Hepatocyte (in vitro differentiated cells): ENCODE measurements around the gene PLSCR4. TPM values are rescaled to one million over a fixed set of nuclear protein-coding genes. Genes with fewer than 3 reads are reported as not detected.

Source experiments
- DNase-seq: peaks from one replicate; pipeline ENCODE4 v3.0.0-alpha.2; 2016; ENCODE audit warnings: low spot score
- H2AFZ ChIP-seq: fragments of 200-600 bp; sonication (generic); 2 replicates; pipeline ENCODE4 v1.6.0; 2016; ENCODE audit warnings: antibody characterized with exemption, mild to moderate bottlenecking
- H3K27ac ChIP-seq: fragments of 200-600 bp; sonication (generic); 2 replicates; pipeline ENCODE4 v1.5.1; 2016; ENCODE audit warnings: mild to moderate bottlenecking
- H3K27me3 ChIP-seq: fragments of 200-600 bp; sonication (generic); 2 replicates; pipeline ENCODE4 v1.6.1; 2016
- H3K36me3 ChIP-seq: fragments of 200-600 bp; sonication (generic); replicated peaks from 2 replicates; pipeline ENCODE4 v1.5.1; 2016; ENCODE audit warnings: low read depth; ENCODE audit not compliant: insufficient read depth
- H3K4me1 ChIP-seq: fragments of 200-600 bp; sonication (generic); 2 replicates; pipeline ENCODE4 v1.5.1; 2016; ENCODE audit warnings: mild to moderate bottlenecking, moderate library complexity; ENCODE audit not compliant: insufficient read depth
- H3K4me2 ChIP-seq: fragments of 200-600 bp; sonication (generic); 2 replicates; pipeline ENCODE4 v1.6.0; 2016
- H3K4me3 ChIP-seq: fragments of 200-600 bp; sonication (generic); 2 replicates; pipeline ENCODE4 v1.5.1; 2016; ENCODE audit warnings: mild to moderate bottlenecking
- H3K79me2 ChIP-seq: fragments of 200-600 bp; sonication (generic); 2 replicates; pipeline ENCODE4 v1.6.0; 2017; ENCODE audit warnings: mild to moderate bottlenecking
- H3K9me2 ChIP-seq: fragments of 200-600 bp; sonication (generic); replicated peaks from 2 replicates; pipeline ENCODE4 v1.6.0; 2017; ENCODE audit warnings: mild to moderate bottlenecking; ENCODE audit not compliant: insufficient read depth
- H3K9me3 ChIP-seq: fragments of 200-600 bp; sonication (generic); 2 replicates; pipeline ENCODE4 v1.5.1; 2016; ENCODE audit warnings: low read depth, mild to moderate bottlenecking
- H4K20me1 ChIP-seq: fragments of 200-600 bp; sonication (generic); 2 replicates; pipeline ENCODE4 v1.6.0; 2016; ENCODE audit warnings: mild to moderate bottlenecking; ENCODE audit not compliant: insufficient read depth, poor library complexity, severe bottlenecking
- EZH2 ChIP-seq: fragments of 200-600 bp; sonication (generic); IDR thresholded peaks from 2 replicates; pipeline ENCODE4 v1.6.1; 2016; ENCODE audit warnings: antibody characterized with exemption, mild to moderate bottlenecking, borderline replicate concordance
- EZH2phosphoT487 ChIP-seq: fragments of 200-600 bp; sonication (generic); IDR thresholded peaks from one replicate; pipeline ENCODE4 v1.6.1; 2018; ENCODE audit warnings: antibody characterized with exemption, mild to moderate bottlenecking, low read depth, moderate library complexity; ENCODE audit not compliant: unreplicated experiment, severe bottlenecking
- whole genome bisulfite sequencing: methylation state at CpG from one replicate; pipeline ENCODE4 v1.1.6; 2016; ENCODE audit warnings: low lambda C conversion rate; ENCODE audit errors: missing lambda C conversion rate; 5-methylcytosine and 5-hydroxymethylcytosine counted together
- polyA plus RNA-seq: library from polyadenylated mRNA; unstranded; fragments of >200 nt; fragmentation: Nextera tagmentation; extraction: Ambion mirVana; gene quantifications from 2 replicates; pipeline ENCODE4 v1.2.1, GENCODE V29; 2016
- total RNA-seq: library from RNA; depleted of rRNA; stranded (reverse); fragments of >200 nt; gene quantifications from 2 replicates; pipeline ENCODE4 v1.2.3, GENCODE V29; 2014
- TF ChIP-seq, protein P1 (sequence below): fragments of 200-600 bp; sonication (generic); IDR thresholded peaks from 2 replicates; pipeline ENCODE4 v1.5.1; 2016; ENCODE audit warnings: antibody characterized with exemption, mild to moderate bottlenecking; ENCODE audit not compliant: poor library complexity

The PLSCR4 gene
- total and polyA plus RNA-seq, 2 experiments from 2014 or later = 11.3 to 23.3 TPM

GRCh38 chr3:146154995-146155394 is 95.9 kb downstream of the PLSCR4 start:
- no peak overlapping the region for H3K4me3 ChIP-seq
- no peaks in the 10 kb centered on the region for H3K36me3 ChIP-seq
- H3K4me1 ChIP-seq = peaks cover 19% of the 10 kb centered on the region
- H3K4me2 ChIP-seq = peak overlapping the region; percentile 80
- H4K20me1 ChIP-seq = no peaks in the 10 kb centered on the region
- no peaks in the 10 kb centered on the region for H3K27me3 ChIP-seq
- H2AFZ ChIP-seq = no peak overlapping the region
- no peak for TF ChIP-seq EZH2phosphoT487
- TF ChIP-seq, protein P1, sequence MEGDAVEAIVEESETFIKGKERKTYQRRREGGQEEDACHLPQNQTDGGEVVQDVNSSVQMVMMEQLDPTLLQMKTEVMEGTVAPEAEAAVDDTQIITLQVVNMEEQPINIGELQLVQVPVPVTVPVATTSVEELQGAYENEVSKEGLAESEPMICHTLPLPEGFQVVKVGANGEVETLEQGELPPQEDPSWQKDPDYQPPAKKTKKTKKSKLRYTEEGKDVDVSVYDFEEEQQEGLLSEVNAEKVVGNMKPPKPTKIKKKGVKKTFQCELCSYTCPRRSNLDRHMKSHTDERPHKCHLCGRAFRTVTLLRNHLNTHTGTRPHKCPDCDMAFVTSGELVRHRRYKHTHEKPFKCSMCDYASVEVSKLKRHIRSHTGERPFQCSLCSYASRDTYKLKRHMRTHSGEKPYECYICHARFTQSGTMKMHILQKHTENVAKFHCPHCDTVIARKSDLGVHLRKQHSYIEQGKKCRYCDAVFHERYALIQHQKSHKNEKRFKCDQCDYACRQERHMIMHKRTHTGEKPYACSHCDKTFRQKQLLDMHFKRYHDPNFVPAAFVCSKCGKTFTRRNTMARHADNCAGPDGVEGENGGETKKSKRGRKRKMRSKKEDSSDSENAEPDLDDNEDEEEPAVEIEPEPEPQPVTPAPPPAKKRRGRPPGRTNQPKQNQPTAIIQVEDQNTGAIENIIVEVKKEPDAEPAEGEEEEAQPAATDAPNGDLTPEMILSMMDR = no peak
- no peak for TF ChIP-seq EZH2
- 26% methylated on average over 2 of the region's 2 CpGs for WGBS
- H3K79me2 ChIP-seq = peaks cover 98% of the 10 kb centered on the region
- no peaks in the 10 kb centered on the region for H3K9me2 ChIP-seq
- H3K9me3 ChIP-seq = no peaks in the 10 kb centered on the region
- H3K27ac ChIP-seq = no peak overlapping the region
- no peak for DNase-seq

GRCh38 chr3:146154316-146154715 is 96.6 kb downstream of the PLSCR4 start:
- Histone ChIP-seq H3K27me3 (no peaks in the 10 kb centered on the region), H3K79me2 (peaks cover 98% of the 10 kb centered on the region), H4K20me1 (peaks cover 3% of the 10 kb centered on the region), H3K9me2 (no peaks in the 10 kb centered on the region), H3K4me3 (no peak overlapping the region), H3K27ac (peak overlapping the region; percentile 5), H3K4me1 (peaks cover 19% of the 10 kb centered on the region), H3K9me3 (no peaks in the 10 kb centered on the region), H3K4me2 (peak overlapping the region; percentile 80), H2AFZ (no peak overlapping the region), H3K36me3 (no peaks in the 10 kb centered on the region)
- WGBS = 65% methylated on average over 1 of the region's 1 CpG
- TF ChIP-seq, protein P1 = no peak
- no peak for TF ChIP-seq EZH2phosphoT487
- no peak for TF ChIP-seq EZH2
- no peak for DNase-seq

GRCh38 chr3:146153429-146153828 is 97.5 kb downstream of the PLSCR4 start:
- Histone ChIP-seq H3K4me3 (no peak overlapping the region), H4K20me1 (peaks cover 3% of the 10 kb centered on the region), H3K4me1 (peaks cover 19% of the 10 kb centered on the region), H3K9me3 (no peaks in the 10 kb centered on the region), H3K79me2 (peaks cover 98% of the 10 kb centered on the region), H3K36me3 (no peaks in the 10 kb centered on the region), H3K9me2 (no peaks in the 10 kb centered on the region), H3K27me3 (no peaks in the 10 kb centered on the region), H3K27ac (peak overlapping the region; percentile 57), H2AFZ (no peak overlapping the region), H3K4me2 (peak overlapping the region; percentile 39)
- no peak for DNase-seq
- TF ChIP-seq EZH2 (no peak), EZH2phosphoT487 (no peak)
- TF ChIP-seq, protein P1 = no peak
- WGBS = 86% methylated on average over 4 of the region's 4 CpGs

- Histone ChIP-seq H3K4me1 (peaks cover 19% of the 10 kb centered on the region), H2AFZ (no peak overlapping the region), H3K27me3 (no peaks in the 10 kb centered on the region), H3K9me3 (no peaks in the 10 kb centered on the region), H3K79me2 (peaks cover 98% of the 10 kb centered on the region), H3K9me2 (no peaks in the 10 kb centered on the region), H3K36me3 (no peaks in the 10 kb centered on the region), H4K20me1 (peaks cover 3% of the 10 kb centered on the region), H3K4me3 (no peak overlapping the region), H3K4me2 (peak overlapping the region; percentile 39), H3K27ac (peak overlapping the region; percentile 57)
- no peak for DNase-seq
- WGBS = 69% methylated on average over 6 of the region's 6 CpGs
- TF ChIP-seq, protein P1 = no peak
- TF ChIP-seq EZH2phosphoT487 (no peak), EZH2 (no peak)
These were observed 98.1 kb downstream of the PLSCR4 start for GRCh38 chr3:146152834-146153233.
